ENCODE results near the gene POLG2.
"Not testable (repeated sequence)": the region's sequence is repeated elsewhere in the genome, so short reads cannot be mapped to it uniquely, and the experiment has no call there.

Gene POLG2

GRCh38 chr17:64505340-64506200 is 8.7 kb upstream of the POLG2 start:
- DNase-seq = peak; percentile 97

DNA sequence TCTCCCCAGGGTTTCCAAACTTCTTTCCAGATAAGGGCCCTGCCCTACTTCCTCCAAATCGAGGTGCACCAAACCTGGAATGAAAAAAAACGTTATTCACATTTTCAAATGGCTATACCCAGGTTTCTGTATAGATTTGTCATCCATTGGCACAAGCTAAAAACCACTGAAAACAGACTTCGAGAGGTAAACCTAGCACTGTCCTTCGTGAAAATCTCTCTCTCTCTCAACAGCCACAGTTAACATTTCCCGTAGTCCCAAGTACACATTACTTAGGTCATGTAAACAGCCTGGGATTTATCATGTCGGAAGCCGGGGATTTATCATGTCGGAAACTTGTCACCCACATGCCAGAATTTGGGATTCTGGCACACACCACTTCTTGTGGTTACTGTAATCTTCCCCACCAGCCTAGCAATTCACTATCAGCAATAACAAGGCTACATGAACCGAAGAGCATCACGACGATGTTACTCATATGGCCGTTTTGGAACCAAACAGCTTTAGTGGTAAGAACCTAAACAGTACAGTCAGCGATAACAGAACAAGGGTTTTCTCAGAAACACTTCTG is 8.0 kb upstream of the POLG2 start:
- no peak for DNase-seq

DNA sequence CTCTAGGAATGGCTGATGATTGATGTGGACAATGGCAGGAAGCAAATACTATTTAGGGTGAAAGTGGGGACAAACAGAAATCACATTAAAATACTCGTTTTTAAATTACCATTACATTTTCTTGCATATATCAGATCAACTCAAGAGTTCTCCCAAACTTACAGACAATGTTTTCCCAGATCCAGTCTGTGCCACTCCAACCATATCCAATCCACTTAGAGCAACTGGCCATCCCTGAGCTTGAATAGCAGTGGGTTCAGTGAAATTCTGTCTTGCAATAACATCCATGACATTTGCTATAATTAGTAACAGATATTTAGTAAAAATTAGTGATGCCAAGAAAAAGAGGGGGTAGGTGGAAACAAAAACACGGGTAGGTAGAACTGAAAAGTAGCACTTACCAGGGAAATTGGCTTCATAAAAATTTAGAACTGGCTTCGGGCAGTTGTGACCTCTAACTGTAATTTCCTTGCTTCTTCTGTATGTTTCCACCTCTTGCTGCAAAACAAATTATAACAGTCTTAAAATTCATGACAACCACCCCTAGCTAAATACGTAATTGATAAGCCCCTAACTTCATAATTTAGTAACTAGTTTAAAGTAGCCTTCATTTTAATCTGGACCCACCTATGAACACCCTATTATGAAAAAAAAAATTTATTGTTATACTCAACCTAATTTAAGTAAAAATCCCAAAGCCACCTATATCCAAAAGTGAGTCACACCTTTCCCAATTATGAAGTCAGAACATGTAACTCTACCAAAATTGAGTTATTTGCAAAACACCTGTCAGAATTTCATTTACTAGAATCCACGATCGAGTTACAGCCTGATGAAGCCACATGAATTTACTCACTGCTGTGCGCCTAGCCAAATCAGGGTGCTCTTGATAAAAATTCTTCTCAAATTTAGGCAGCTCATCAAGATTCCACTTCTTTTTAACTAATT is 7.2 kb upstream of the POLG2 start:
- DNase-seq = no peak

GRCh38 chr17:64503341-64503740 is 6.5 kb upstream of the POLG2 start:
- no peak for DNase-seq

- DNase-seq = no peak
These were observed 6.0 kb upstream of the POLG2 start for GRCh38 chr17:64502809-64503208.

DNA sequence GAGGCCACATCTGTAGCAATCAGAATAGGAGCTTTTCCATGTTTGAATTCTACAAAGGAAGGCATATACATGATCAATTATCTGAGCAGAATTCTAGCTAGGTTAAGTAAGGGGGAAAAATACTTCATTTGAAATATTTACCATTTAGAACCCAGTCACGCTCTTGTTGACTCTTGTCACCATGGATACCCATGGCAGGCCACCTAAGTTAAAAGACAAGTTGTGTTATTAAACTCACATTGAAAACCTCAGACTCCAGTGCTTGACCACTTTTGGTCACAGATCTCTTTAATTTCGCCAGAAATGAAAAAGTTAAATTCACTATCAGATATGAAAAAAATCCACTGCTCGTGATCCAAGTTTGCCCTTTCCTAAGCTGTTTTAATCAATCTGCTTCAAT is 5.2 kb upstream of the POLG2 start:
- DNase-seq = no peak

GRCh38 chr17:64500862-64501765 is 4.3 kb upstream of the POLG2 start:
- no peak for DNase-seq

- DNase-seq = no peak
These were observed 3.6 kb upstream of the POLG2 start for GRCh38 chr17:64500487-64500859.

- no peak for DNase-seq
These were observed 3.1 kb upstream of the POLG2 start for GRCh38 chr17:64499805-64500486.

DNA sequence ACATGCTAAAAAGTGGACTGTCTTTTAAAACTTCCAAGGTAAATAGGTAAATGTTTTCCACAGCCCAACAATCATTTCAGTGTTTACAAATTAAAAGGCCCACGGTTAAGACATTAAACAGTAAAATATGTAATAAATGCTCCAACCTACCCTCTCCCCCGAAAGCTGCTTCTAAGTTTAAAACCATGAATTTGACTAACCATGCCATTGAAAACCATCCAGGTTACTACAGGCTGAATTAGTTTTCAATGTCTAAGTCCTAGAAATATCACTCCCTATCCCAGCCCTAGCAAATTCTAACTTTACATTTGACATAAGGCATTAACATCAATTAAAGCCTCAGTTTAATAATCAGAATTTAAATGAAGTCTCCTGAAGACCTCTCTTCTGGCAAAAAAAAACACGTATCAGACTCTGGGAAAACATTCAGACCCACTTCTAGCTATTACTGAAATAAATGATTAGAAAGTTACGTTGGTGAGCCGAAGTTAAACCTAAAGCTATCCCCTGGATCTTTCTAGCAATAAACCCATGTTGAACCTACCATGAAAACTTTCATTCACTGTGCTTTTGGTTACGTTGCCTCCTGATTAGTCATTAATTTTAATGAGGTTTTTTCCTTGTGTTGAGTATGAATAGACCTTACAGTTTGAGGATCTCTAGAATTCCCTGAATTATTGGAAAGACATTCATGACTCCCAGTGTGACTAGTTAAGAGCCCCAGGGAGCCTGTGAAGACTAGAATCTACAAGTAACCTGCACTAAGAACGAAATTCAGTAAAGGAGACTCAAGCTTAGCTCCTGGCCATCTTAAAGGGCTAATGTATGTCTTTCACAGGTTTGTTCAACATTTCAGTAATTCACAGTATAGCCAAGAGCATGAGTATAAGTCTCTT is 1.7 kb upstream of the POLG2 start:
- DNase-seq = no peak

DNA sequence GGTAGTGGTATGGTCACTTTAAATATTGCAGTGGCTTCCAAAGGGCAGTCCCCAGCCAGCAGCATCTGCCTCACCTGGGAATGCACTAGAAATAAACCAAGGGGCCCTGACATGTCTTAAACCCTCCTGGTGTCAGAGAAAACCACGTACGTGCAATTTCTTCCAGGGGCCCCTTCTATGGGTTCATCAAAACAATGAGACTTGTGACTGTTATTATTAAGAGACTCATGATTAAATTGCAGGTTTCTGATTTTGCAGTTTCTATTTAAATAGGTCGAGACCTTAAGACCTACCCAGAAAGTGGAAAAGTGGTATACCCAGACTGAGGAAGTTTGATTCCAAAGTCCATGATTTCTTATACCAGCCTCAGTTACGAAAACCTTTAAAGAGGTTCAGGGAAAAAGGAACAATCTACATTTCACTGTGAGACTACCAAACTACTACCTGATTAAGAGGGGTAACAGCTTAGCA is 746 bp upstream of the POLG2 start:
- no peak for DNase-seq

GRCh38 chr17:64496348-64496785 is 487 bp downstream of the POLG2 start:
- no peak for DNase-seq

DNA sequence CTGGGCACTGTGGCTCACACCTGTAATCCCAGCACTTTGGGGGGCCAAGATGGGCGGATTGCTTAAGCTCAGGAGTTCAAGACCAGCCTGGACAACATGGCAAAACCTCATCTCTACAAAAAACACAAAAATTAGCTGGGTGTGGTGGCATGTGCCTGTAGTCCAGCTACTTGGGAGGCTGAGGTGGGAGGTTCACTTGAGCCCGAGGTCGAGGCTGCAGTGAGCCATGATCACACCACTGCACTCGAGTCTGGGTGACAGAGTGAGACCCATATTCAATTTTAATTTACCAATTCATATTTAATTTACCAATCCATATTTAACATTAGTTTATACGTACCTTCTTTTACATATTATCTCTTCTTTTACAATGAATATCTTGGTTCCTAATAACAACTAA is 1.6 kb downstream of the POLG2 start:
- not testable (repeated sequence) for DNase-seq

GRCh38 chr17:64494121-64494520 is 2.7 kb downstream of the POLG2 start:
- no peak for DNase-seq

GRCh38 chr17:64492481-64493109 is 4.3 kb downstream of the POLG2 start:
- DNase-seq = no peak

GRCh38 chr17:64491994-64492393 is 4.9 kb downstream of the POLG2 start:
- no peak for DNase-seq

DNA sequence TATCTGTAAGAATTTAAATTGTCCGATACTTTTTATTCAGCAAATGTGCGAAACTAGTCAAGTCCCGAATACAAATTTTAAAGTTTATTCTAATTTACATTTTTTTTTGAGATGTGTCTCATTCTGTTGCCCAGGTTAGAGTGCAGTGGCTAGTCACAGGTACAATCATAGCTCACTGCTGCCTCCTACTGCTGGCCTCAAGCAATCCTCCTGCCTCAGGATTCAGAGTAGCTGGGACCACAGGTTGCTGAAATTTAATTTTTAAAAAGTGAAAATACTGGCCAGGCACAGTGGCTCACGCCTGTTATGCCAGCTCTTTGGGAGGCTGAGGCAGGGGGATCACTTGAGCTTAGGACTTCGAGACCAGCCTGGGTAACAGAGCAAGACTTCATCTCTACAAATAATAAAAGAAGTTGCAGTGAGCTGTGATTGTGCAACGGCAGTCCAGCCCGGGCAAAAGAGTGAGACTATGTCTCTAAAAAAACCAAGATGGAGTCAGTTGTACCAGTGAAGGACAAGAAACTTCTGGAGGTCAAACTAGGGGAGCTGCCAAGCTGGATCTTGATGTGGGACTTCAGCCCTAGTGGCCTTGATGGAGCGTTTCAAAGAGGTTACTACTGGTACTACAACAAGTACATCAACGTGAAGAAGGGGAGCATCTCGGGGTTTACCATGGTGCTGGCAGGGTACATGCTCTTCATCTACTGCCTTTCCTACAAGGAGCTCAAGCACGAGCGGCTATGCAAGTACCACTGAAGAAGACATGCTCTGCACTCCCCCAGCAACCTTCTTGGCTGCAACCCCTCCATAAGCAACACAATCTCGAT is 5.6 kb downstream of the POLG2 start:
- no peak for DNase-seq

- DNase-seq = no peak
These were observed 8.6 kb downstream of the POLG2 start for GRCh38 chr17:64488301-64488700.

- DNase-seq = no peak
These were observed 12.5 kb downstream of the POLG2 start for GRCh38 chr17:64484380-64484779.
